ENCODE measurements around the gene NRAP. TPM values are rescaled to one million over a fixed set of nuclear protein-coding genes. Genes with fewer than 3 reads are reported as not detected.

The NRAP gene
- total RNA-seq, 1 experiment from 2014 or later, result not detected

GRCh38 chr10:113706623-113707022 is 42.8 kb upstream of the NRAP start:
- Histone ChIP-seq H4K5ac (ENCODE audit: insufficient read length, low read depth, low read length) (no peak overlapping the region), H2AFZ (ENCODE audit: low read length) (no peak overlapping the region), H3K4ac (ENCODE audit: low read depth, low read length) (no peak overlapping the region), H2BK15ac (ENCODE audit: low read depth, low read length) (no peak overlapping the region), H2BK5ac (ENCODE audit: insufficient read length, low read length) (no peak overlapping the region), H3K23me2 (ENCODE audit: insufficient read length, low read depth, low read length, poor library complexity, severe bottlenecking) (no peaks in the 10 kb centered on the region), H3K27me3 (ENCODE audit: insufficient read depth, low read length) (no peaks in the 10 kb centered on the region), H4K8ac (replicated peaks; ENCODE audit: insufficient read length, low read depth, low read length) (no peak overlapping the region), H3K79me1 (ENCODE audit: insufficient read depth, low read depth, low read length, poor library complexity, severe bottlenecking) (no peaks in the 10 kb centered on the region), H2BK12ac (ENCODE audit: insufficient read length, low read depth, low read length) (no peak overlapping the region), H3K23ac (ENCODE audit: insufficient read length, low read depth, low read length) (no peak overlapping the region), H2AK5ac (ENCODE audit: insufficient read length, low read length) (no peak overlapping the region), H4K91ac (ENCODE audit: insufficient read length, low read depth, low read length) (no peak overlapping the region), H3K4me1 (ENCODE audit: insufficient read depth, low read length) (peaks cover 16% of the 10 kb centered on the region; the same call in 1 of the 2 replicates), H3K27ac (ENCODE audit: insufficient read length, low read depth, low read length) (no peak overlapping the region), H3K9me3 (ENCODE audit: control insufficient read depth, low read depth, low read length) (no peaks in the 10 kb centered on the region), H3K79me2 (ENCODE audit: insufficient read depth, low read length) (no peaks in the 10 kb centered on the region), H2BK120ac (ENCODE audit: low read depth, low read length, poor library complexity, severe bottlenecking) (no peak overlapping the region), H3K56ac (ENCODE audit: insufficient read length, low read depth, low read length) (no peak overlapping the region), H4K20me1 (ENCODE audit: control insufficient read depth, insufficient read depth, insufficient read length) (no peaks in the 10 kb centered on the region), H3K18ac (ENCODE audit: insufficient read length, low read depth, low read length) (no peak overlapping the region), H2BK20ac (ENCODE audit: low read depth, low read length, poor library complexity, severe bottlenecking) (no peak overlapping the region), H3T11ph (ENCODE audit: low read length) (no peak overlapping the region), H3K9ac (ENCODE audit: extremely low read depth, insufficient read length, low read length) (no peak overlapping the region), H3K14ac (ENCODE audit: insufficient read depth, low read length) (no peak overlapping the region), H3K4me2 (ENCODE audit: insufficient read depth, insufficient read length, low read length) (no peak overlapping the region)
- Mint-ChIP-seq H3K27me3 (ENCODE audit: low read depth) (peaks cover 8% of the 10 kb centered on the region), H3K4me1 (peaks cover 39 to 43% of the 10 kb centered on the region in 2 experiments), H3K36me3 (ENCODE audit: insufficient read depth in 1 of 3, low read depth in 3 of 3) (no peaks in the 10 kb centered on the region), H3K4me3 (no peak overlapping the region), H3K9me3 (no peaks in the 10 kb centered on the region), H3K27ac (no peak overlapping the region)
- no CpG with 5 or more reads among the region's 5 CpGs for WGBS (ENCODE audit: extremely low coverage, insufficient read length, low lambda C conversion rate)
- TF ChIP-seq CTCF (conservative IDR thresholded peaks at IDR 0.05), result no peak
- no peak for DNase-seq

Data from H9 (cell line).